Measurements from ENCODE around the gene ARMCX6.

DNA sequence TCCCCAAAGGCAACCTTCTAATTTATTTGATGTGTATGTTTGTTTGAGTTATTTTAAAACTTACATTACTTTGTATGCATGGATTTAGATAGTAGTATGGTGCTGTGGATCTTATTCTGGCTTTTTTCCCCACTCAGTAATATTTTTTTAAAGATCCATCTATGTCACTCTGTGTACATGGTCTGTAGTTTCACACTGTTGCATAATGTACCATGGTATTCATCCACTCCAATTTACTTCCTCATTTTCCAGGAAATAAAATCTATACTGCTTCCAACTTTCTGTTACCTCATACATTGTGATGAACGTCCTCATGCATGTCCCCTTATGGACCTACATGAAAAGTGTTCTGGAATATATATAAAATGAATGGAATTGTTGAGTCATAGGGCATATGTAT lies 24.3 kb upstream of the ARMCX6 start:
- TF ChIP-seq, protein P1, sequence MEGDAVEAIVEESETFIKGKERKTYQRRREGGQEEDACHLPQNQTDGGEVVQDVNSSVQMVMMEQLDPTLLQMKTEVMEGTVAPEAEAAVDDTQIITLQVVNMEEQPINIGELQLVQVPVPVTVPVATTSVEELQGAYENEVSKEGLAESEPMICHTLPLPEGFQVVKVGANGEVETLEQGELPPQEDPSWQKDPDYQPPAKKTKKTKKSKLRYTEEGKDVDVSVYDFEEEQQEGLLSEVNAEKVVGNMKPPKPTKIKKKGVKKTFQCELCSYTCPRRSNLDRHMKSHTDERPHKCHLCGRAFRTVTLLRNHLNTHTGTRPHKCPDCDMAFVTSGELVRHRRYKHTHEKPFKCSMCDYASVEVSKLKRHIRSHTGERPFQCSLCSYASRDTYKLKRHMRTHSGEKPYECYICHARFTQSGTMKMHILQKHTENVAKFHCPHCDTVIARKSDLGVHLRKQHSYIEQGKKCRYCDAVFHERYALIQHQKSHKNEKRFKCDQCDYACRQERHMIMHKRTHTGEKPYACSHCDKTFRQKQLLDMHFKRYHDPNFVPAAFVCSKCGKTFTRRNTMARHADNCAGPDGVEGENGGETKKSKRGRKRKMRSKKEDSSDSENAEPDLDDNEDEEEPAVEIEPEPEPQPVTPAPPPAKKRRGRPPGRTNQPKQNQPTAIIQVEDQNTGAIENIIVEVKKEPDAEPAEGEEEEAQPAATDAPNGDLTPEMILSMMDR (IDR thresholded peaks at IDR 0.05): no peak
- TF ChIP-seq POLR2A (IDR thresholded peaks at IDR 0.05): no peak
- TF ChIP-seq EP300 (IDR thresholded peaks at IDR 0.05): no peak
- no peak for TF ChIP-seq POLR2AphosphoS5 (IDR thresholded peaks at IDR 0.05)
